SK-N-SH (cell line): ENCODE results near the gene MEX3D. TPM values are rescaled to one million over a fixed set of nuclear protein-coding genes. Genes with fewer than 3 reads are reported as not detected.

Experiments
- CTCF ChIA-PET: fragments of 300-600, 350-600 bp; formaldehyde crosslinking; extraction: SDS; loops from one replicate; lab custom pipeline; 2021; lab: Yijun Ruan, JAX
- POLR2A ChIA-PET: fragments of 350-600 bp; sonication (Branson Sonifier 250); formaldehyde crosslinking; extraction: SDS; loops from one replicate; lab custom pipeline; 2020; ENCODE audit warnings: antibody characterized with exemption, inconsistent platforms; lab: Yijun Ruan, JAX
- DNase-seq: peaks from one replicate; pipeline ENCODE4 v3.0.0; 2012
- H2AFZ ChIP-seq: fragments of 200-600 bp; sonication (generic); 2 replicates; pipeline ENCODE4 v1.8.1; 2016; ENCODE audit warnings: antibody characterized with exemption, mild to moderate bottlenecking, low read depth
- H3F3A ChIP-seq: fragments of 200-600 bp; sonication (generic); replicated peaks from 2 replicates; pipeline ENCODE3; 2016; ENCODE audit warnings: antibody characterized with exemption, mild to moderate bottlenecking; ENCODE audit not compliant: insufficient read depth
- H3K27ac ChIP-seq, 2 experiments: fragments of 200-500 bp in 1 of 2; fragments of 200-600 bp in 1 of 2; sonication (Bioruptor generic) in 1 of 2; sonication (generic), shearing (Covaris generic) in 1 of 2; 2 replicates each; pipeline versions ENCODE4 v1.5.1 to v1.6.1; 2014 to 2016; ENCODE audit warnings: low read depth in 2 of 2, inconsistent platforms in 1 of 2, low read length in 1 of 2, mild to moderate bottlenecking in 1 of 2, mixed read lengths in 1 of 2
- H3K27me3 ChIP-seq: fragments of 200-600 bp; sonication (generic), shearing (Covaris generic); 2 replicates; pipeline ENCODE4 v1.6.1; 2016; ENCODE audit warnings: mixed run types; ENCODE audit not compliant: insufficient read depth
- H3K36me3 ChIP-seq, 2 experiments: fragments of 200-500 bp in 1 of 2; fragments of 200-600 bp in 1 of 2; sonication (Bioruptor generic) in 1 of 2; sonication (generic) in 1 of 2; replicated peaks in 1 of 2; 2 replicates each; pipeline versions ENCODE3 to v1.5.1; 2014 to 2016; ENCODE audit warnings: low read length in 1 of 2, mild to moderate bottlenecking in 1 of 2; ENCODE audit not compliant: insufficient read depth in 2 of 2, control insufficient read depth in 1 of 2
- H3K4me1 ChIP-seq, 2 experiments: fragments of 200-500 bp in 1 of 2; fragments of 200-600 bp in 1 of 2; sonication (Bioruptor generic) in 1 of 2; sonication (generic), shearing (Covaris generic) in 1 of 2; 2 replicates each; pipeline versions ENCODE4 v1.5.1 to v1.6.1; 2014 to 2016; ENCODE audit warnings: low read depth in 1 of 2, low read length in 1 of 2, mixed run types in 1 of 2; ENCODE audit not compliant: insufficient read depth in 2 of 2, control insufficient read depth in 1 of 2
- H3K4me2 ChIP-seq: fragments of 200-600 bp; sonication (generic), shearing (Covaris generic); 2 replicates; pipeline ENCODE4 v1.6.1; 2017; ENCODE audit warnings: mixed run types
- H3K4me3 ChIP-seq, 2 experiments: fragments of 200-500 bp in 1 of 2; fragments of 200-600 bp in 1 of 2; sonication (Bioruptor generic) in 1 of 2; sonication (generic), shearing (Covaris generic) in 1 of 2; 2 replicates each; pipeline versions ENCODE4 v1.5.1 to v1.8.1; 2014 to 2016; ENCODE audit warnings: low read depth in 2 of 2, inconsistent platforms in 1 of 2, low read length in 1 of 2, mild to moderate bottlenecking in 1 of 2, mixed read lengths in 1 of 2, moderate library complexity in 1 of 2
- H3K79me2 ChIP-seq: fragments of 200-600 bp; sonication (generic); 2 replicates; pipeline ENCODE4 v1.8.1; 2017; ENCODE audit warnings: mild to moderate bottlenecking; ENCODE audit not compliant: insufficient read depth
- H3K9ac ChIP-seq: fragments of 200-600 bp; sonication (generic); 2 replicates; pipeline ENCODE4 v1.6.1; 2017; ENCODE audit warnings: mixed run types
- H3K9me2 ChIP-seq: fragments of 200-600 bp; sonication (generic); 2 replicates; pipeline ENCODE4 v1.6.1; 2017; ENCODE audit warnings: mixed run types
- H3K9me3 ChIP-seq: fragments of 200-600 bp; sonication (generic); 2 replicates; pipeline ENCODE4 v1.6.1; 2017; ENCODE audit warnings: mixed run types, mild to moderate bottlenecking, moderate library complexity
- H4K20me1 ChIP-seq: fragments of 200-600 bp; sonication (generic); 2 replicates; pipeline ENCODE4 v1.6.1; 2017; ENCODE audit warnings: mild to moderate bottlenecking, mixed run types; ENCODE audit not compliant: insufficient read depth
- CTCF ChIP-seq: fragments of 200-600 bp; sonication (generic); IDR thresholded peaks from 2 replicates; pipeline ENCODE4 v1.6.1; 2017; ENCODE audit warnings: antibody characterized with exemption, mild to moderate bottlenecking, moderate library complexity
- ELF1 ChIP-seq: IDR thresholded peaks from 2 replicates; pipeline ENCODE4 v1.4.0; 2012
- FOXJ3 ChIP-seq: sonication (generic); formaldehyde crosslinking; IDR thresholded peaks from 2 replicates; pipeline ENCODE4 v1.5.1; 2020; ENCODE audit warnings: mild to moderate bottlenecking, missing genetic modification reagents
- MAX ChIP-seq: IDR thresholded peaks from 2 replicates; pipeline ENCODE4 v1.4.0; 2012; ENCODE audit warnings: low read depth
- MEF2A ChIP-seq: IDR thresholded peaks from 2 replicates; pipeline ENCODE4 v1.4.0; 2012; ENCODE audit warnings: low read depth, borderline replicate concordance
- MXI1 ChIP-seq: IDR thresholded peaks from 2 replicates; pipeline ENCODE4 v1.6.1; 2012; ENCODE audit warnings: mild to moderate bottlenecking, low read depth, low read length, improper control_type of control experiment
- POLR2AphosphoS5 ChIP-seq: IDR thresholded peaks from 2 replicates; pipeline ENCODE4 v1.6.1; 2012; ENCODE audit warnings: low read depth, low read length
- REST ChIP-seq: IDR thresholded peaks from 2 replicates; pipeline ENCODE4 v1.6.1; 2012; ENCODE audit warnings: mild to moderate bottlenecking, low read depth, low read length, moderate library complexity
- TCF12 ChIP-seq: IDR thresholded peaks from 2 replicates; pipeline ENCODE4 v1.4.0; 2012
- USF1 ChIP-seq: IDR thresholded peaks from 2 replicates; pipeline ENCODE4 v1.4.0; 2012; ENCODE audit warnings: low read depth, borderline replicate concordance
- YY1 ChIP-seq: IDR thresholded peaks from 2 replicates; pipeline ENCODE4 v1.4.0; 2012; ENCODE audit warnings: low read depth, mild to moderate bottlenecking
- WGBS: methylation state at CpG from one replicate; pipeline ENCODE4 v1.1.6; 2017; ENCODE audit warnings: low lambda C conversion rate; 5-methylcytosine and 5-hydroxymethylcytosine counted together
- polyA plus RNA-seq, 3 experiments: library from polyadenylated mRNA; depleted of rRNA; stranded (reverse); fragments of >200 nt; gene quantifications; 2 replicates each; pipeline ENCODE4 v1.2.3, GENCODE V29; 2012

The MEX3D gene
- polyA plus RNA-seq, 1 of the 3 experiments (the other 2 are of a cell fraction): 14.9 TPM

- Histone ChIP-seq H3K9me2 (no peaks in the 10 kb centered on the region), H3K4me1 (no peaks in the 10 kb centered on the region; a peak in 1 of 4 replicates), H3F3A (peaks cover 4% of the 10 kb centered on the region), H3K9ac (no peak overlapping the region), H2AFZ (no peak overlapping the region), H3K79me2 (no peaks in the 10 kb centered on the region), H4K20me1 (peaks cover 10% of the 10 kb centered on the region; the same call in 1 of the 2 replicates), H3K4me2 (no peak overlapping the region), H3K27me3 (no peaks in the 10 kb centered on the region), H3K36me3 (peaks cover 3 to 75% of the 10 kb centered on the region in 2 experiments), H3K4me3 (no peak overlapping the region), H3K27ac (no peak overlapping the region), H3K9me3 (no peaks in the 10 kb centered on the region)
- no peak for DNase-seq
- WGBS: 98% methylated on average over 25 of the region's 32 CpGs
- CTCF ChIA-PET: interaction anchor here (1.5 to 1.6 kb wide), 2 partner anchors 11 to 68 kb away, joined by 5 read pairs; no protein-coding TSS in a partner anchor
- POLR2A ChIA-PET: interaction anchor here (0.7 to 1.0 kb wide), 2 partner anchors 8 to 14 kb away, joined by 3 read pairs; no protein-coding TSS in a partner anchor
- TF ChIP-seq MAX: no peak
- TF ChIP-seq ELF1: no peak
- TF ChIP-seq REST: no peak
- no peak for TF ChIP-seq MEF2A
- TF ChIP-seq FOXJ3 (CRISPR knock-in tag): no peak
- TF ChIP-seq MXI1: no peak
- no peak for TF ChIP-seq POLR2AphosphoS5
- no peak for TF ChIP-seq USF1
- no peak for TF ChIP-seq CTCF
- TF ChIP-seq YY1: no peak
- TF ChIP-seq TCF12: no peak
These were observed 45.9 kb upstream of the MEX3D start for GRCh38 chr19:1613808-1614570.
